ENCODE results near the gene LRRC51. TPM values are rescaled to one million over a fixed set of nuclear protein-coding genes. Genes with fewer than 3 reads are reported as not detected.

LRRC51 gene
- total and polyA plus RNA-seq, 7 donors: 3.2 to 14.8 (median 7.3) TPM

DNA sequence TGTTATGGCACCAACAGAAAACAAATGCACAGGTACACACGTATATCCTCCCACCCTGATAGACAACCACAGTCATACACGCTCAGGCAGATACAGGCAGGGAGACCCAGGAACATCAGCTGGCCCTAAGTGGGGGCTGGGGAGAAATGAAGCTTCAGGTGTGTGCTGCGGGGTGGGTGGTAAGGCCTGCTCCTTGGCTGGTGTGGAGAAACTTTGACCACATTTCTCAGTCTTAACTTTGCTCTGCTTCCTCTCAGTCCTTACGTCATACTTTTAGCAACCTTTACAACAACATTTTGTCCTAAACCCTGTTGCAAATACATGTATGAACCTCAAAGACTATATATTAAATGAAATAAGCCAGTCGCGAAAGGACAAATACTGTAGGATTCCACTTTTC, 38.5 kb downstream of the LRRC51 start:
- Histone ChIP-seq H3K4me3 (no peak overlapping the region), H3K27ac (no peak overlapping the region), H3K36me3 (no peaks in the 10 kb centered on the region), H3K27me3 (no peaks in the 10 kb centered on the region), H3K4me1 (no peaks in the 10 kb centered on the region), H3K9me3 (no peaks in the 10 kb centered on the region)
- 84 to 85% methylated on average over 6 of the region's 6 CpGs for WGBS, 2 donors
- TF ChIP-seq POLR2A (IDR thresholded peaks at IDR 0.05) (no peak), EP300 (IDR thresholded peaks at IDR 0.05) (no peak), POLR2AphosphoS5 (IDR thresholded peaks at IDR 0.05) (no peak)
- TF ChIP-seq, protein P1, sequence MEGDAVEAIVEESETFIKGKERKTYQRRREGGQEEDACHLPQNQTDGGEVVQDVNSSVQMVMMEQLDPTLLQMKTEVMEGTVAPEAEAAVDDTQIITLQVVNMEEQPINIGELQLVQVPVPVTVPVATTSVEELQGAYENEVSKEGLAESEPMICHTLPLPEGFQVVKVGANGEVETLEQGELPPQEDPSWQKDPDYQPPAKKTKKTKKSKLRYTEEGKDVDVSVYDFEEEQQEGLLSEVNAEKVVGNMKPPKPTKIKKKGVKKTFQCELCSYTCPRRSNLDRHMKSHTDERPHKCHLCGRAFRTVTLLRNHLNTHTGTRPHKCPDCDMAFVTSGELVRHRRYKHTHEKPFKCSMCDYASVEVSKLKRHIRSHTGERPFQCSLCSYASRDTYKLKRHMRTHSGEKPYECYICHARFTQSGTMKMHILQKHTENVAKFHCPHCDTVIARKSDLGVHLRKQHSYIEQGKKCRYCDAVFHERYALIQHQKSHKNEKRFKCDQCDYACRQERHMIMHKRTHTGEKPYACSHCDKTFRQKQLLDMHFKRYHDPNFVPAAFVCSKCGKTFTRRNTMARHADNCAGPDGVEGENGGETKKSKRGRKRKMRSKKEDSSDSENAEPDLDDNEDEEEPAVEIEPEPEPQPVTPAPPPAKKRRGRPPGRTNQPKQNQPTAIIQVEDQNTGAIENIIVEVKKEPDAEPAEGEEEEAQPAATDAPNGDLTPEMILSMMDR (IDR thresholded peaks at IDR 0.05): no peak
- DNase-seq: no peak
- intact Hi-C loops (cut with DNase I): loop anchor here (10.0 kb wide), 1 partner anchor 316 kb away; the partner anchor contains the start of gene CLPB

GRCh38 chr11:72120930-72121329, 40.3 kb downstream of the LRRC51 start:
- WGBS, 2 donors: 84 to 86% methylated on average over 2 of the region's 2 CpGs
- intact Hi-C loops (cut with DNase I): no loop called here
- no peak for DNase-seq
- Histone ChIP-seq H3K27me3 (no peaks in the 10 kb centered on the region), H3K9me3 (no peaks in the 10 kb centered on the region), H3K36me3 (no peaks in the 10 kb centered on the region), H3K27ac (no peak overlapping the region), H3K4me1 (no peaks in the 10 kb centered on the region), H3K4me3 (no peak overlapping the region)
- no peak for TF ChIP-seq POLR2AphosphoS5 (IDR thresholded peaks at IDR 0.05)
- TF ChIP-seq, protein P1 (IDR thresholded peaks at IDR 0.05): no peak
- TF ChIP-seq EP300 (IDR thresholded peaks at IDR 0.05): no peak
- TF ChIP-seq POLR2A (IDR thresholded peaks at IDR 0.05): no peak

DNA sequence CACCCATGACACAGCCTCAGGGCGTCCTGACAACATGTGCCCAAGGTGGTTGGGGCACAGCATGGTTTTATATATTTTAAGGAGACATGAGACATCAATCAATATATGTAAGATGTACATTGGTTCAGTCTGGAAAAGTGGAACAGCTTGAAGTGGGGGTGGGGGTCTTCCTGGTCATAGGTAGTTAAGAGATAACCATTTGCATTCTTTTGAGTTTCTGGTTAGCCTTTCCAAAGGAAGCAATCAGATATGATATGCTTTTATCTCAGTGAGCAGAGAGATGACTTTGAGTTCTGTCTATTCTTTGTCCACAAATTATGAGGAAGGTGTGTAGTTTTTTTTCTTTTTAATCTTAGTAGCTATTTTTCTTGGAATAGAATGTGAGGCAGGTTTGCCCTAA, 42.0 kb downstream of the LRRC51 start:
- intact Hi-C loops (cut with DNase I): no loop called here
- no peak for DNase-seq
- Histone ChIP-seq H3K4me3 (no peak overlapping the region), H3K27me3 (no peaks in the 10 kb centered on the region), H3K4me1 (no peaks in the 10 kb centered on the region), H3K36me3 (no peaks in the 10 kb centered on the region), H3K9me3 (no peaks in the 10 kb centered on the region), H3K27ac (no peak overlapping the region)
- TF ChIP-seq EP300 (IDR thresholded peaks at IDR 0.05) (no peak), POLR2AphosphoS5 (IDR thresholded peaks at IDR 0.05) (no peak), POLR2A (IDR thresholded peaks at IDR 0.05) (no peak)
- TF ChIP-seq, protein P1 (IDR thresholded peaks at IDR 0.05): no peak
- WGBS, 2 donors: 88 to 94% methylated on average over 1 of the region's 1 CpG

DNA sequence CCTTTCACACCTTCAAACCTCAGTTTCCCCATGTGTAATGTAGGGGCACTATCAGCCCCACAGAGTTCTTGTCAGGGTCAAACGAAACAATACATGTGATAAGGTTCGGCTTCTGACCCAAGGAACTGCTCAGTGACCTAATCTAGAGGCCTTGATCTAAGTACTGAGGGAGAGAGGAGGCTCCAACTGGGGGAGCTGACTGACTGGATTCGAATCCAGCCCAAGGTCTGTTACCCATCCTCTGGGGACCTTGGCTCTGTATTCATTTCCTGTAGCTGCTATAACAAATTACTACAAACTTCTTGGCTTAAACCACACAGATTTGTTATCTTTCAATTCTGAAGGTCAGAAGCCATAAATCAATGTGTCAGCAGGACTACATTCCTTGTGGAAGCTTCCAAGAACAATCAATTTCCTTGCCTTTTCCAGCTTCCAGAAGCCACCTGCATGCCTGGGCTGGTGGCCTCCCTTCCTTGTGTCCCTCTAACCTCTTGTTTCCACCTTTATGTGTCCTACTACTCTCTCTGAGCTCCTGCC, 42.5 kb downstream of the LRRC51 start:
- no peaks in the 10 kb centered on the region for H3K36me3 ChIP-seq
- WGBS, 2 donors: 74 to 80% methylated on average over 3 of the region's 3 CpGs
- TF ChIP-seq EP300 (IDR thresholded peaks at IDR 0.05) (no peak), POLR2AphosphoS5 (IDR thresholded peaks at IDR 0.05) (no peak)
- TF ChIP-seq, protein P1 (IDR thresholded peaks at IDR 0.05): no peak
- H3K27ac ChIP-seq: no peak overlapping the region
- H3K4me3 ChIP-seq: no peak overlapping the region
- intact Hi-C loops (cut with DNase I): no loop called here
- H3K4me1 ChIP-seq: no peaks in the 10 kb centered on the region
- DNase-seq: no peak
- H3K9me3 ChIP-seq: no peaks in the 10 kb centered on the region
- no peaks in the 10 kb centered on the region for H3K27me3 ChIP-seq

GRCh38 chr11:72124046-72124445, 43.4 kb downstream of the LRRC51 start:
- H3K27me3 ChIP-seq: no peaks in the 10 kb centered on the region
- no peak for TF ChIP-seq EP300 (IDR thresholded peaks at IDR 0.05)
- no peak for TF ChIP-seq POLR2A (IDR thresholded peaks at IDR 0.05)
- no peak for TF ChIP-seq POLR2AphosphoS5 (IDR thresholded peaks at IDR 0.05)
- TF ChIP-seq, protein P1 (IDR thresholded peaks at IDR 0.05): no peak
- intact Hi-C loops (cut with DNase I): no loop called here
- H3K4me3 ChIP-seq: no peak overlapping the region
- peaks cover 0 to 4% (median 0%) of the 10 kb centered on the region in 4 donors for H3K9me3 ChIP-seq
- no peak overlapping the region for H3K27ac ChIP-seq
- no peaks in the 10 kb centered on the region for H3K36me3 ChIP-seq
- 94 to 96% methylated on average over 6 of the region's 6 CpGs for WGBS, 2 donors
- H3K4me1 ChIP-seq: no peaks in the 10 kb centered on the region
- DNase-seq: no peak

Data from sigmoid colon (tissue), 7 donors.